GM04503 (cell line): ENCODE results near the gene KIF12.
A peak's percentile ranks its signal among the peaks of the same experiment; 100 is the strongest.
"Not testable (repeated sequence)": the region's sequence is repeated elsewhere in the genome, so short reads cannot be mapped to it uniquely, and the experiment has no call there.

ENCODE experiments used
- DNase-seq: peaks from one replicate; pipeline ENCODE4 v3.0.0-alpha.2; 2012; ENCODE audit warnings: low read depth

Gene KIF12

GRCh38 chr9:114084282-114085073 lies 14.6 kb downstream of the KIF12 start:
- no peak for DNase-seq

GRCh38 chr9:114083666-114084065 lies 15.4 kb downstream of the KIF12 start:
- DNase-seq, result no peak

- DNase-seq, result not testable (repeated sequence)
Observed at GRCh38 chr9:114082763-114083412, 16.2 kb downstream of the KIF12 start.

GRCh38 chr9:114082017-114082762 lies 16.9 kb downstream of the KIF12 start:
- peak; percentile 41 for DNase-seq

- no peak for DNase-seq
Observed at GRCh38 chr9:114081441-114082016, 17.6 kb downstream of the KIF12 start.

GRCh38 chr9:114080773-114081440 lies 18.2 kb downstream of the KIF12 start:
- DNase-seq, result no peak

- no peak for DNase-seq
Observed at GRCh38 chr9:114080195-114080772, 18.8 kb downstream of the KIF12 start.

- DNase-seq, result no peak
Observed at GRCh38 chr9:114078781-114079156, 20.3 kb downstream of the KIF12 start.

GRCh38 chr9:114078021-114078780 lies 20.9 kb downstream of the KIF12 start, which contains the start of gene AMBP:
Gene AMBP, minus strand, starts transcription at chr9:114078300. Its CDS starts 91 bp downstream, at chr9:114078209.
- no peak for DNase-seq

GRCh38 chr9:114077162-114077837 lies 21.8 kb downstream of the KIF12 start:
- no peak for DNase-seq

GRCh38 chr9:114076237-114077161 lies 22.6 kb downstream of the KIF12 start:
- no peak for DNase-seq

- DNase-seq, result no peak
Observed at GRCh38 chr9:114075602-114076001, 23.5 kb downstream of the KIF12 start.

GRCh38 chr9:114072184-114073140 lies 26.6 kb downstream of the KIF12 start:
- peak; percentile 21 for DNase-seq

GRCh38 chr9:114071197-114071795 lies 27.8 kb downstream of the KIF12 start:
- no peak for DNase-seq

- no peak for DNase-seq
Observed at GRCh38 chr9:114070188-114071103, 28.6 kb downstream of the KIF12 start.

GRCh38 chr9:114069476-114070187 lies 29.5 kb downstream of the KIF12 start:
- no peak for DNase-seq
